Mesendoderm (in vitro differentiated cells): ENCODE data around the gene ALS2CL.

Source experiments
- DNase-seq: peaks from one replicate; pipeline ENCODE4 v3.0.0; 2013
- H2AK5ac ChIP-seq: 2 replicates; pipeline ENCODE4 v1.6.1; 2013; ENCODE audit warnings: low read length, inconsistent platforms
- H2BK120ac ChIP-seq: 2 replicates; pipeline ENCODE4 v1.6.1; 2013; ENCODE audit warnings: low read depth, mild to moderate bottlenecking, low read length, moderate library complexity, mixed read lengths
- H2BK15ac ChIP-seq: replicated peaks from 2 replicates; pipeline ENCODE4 v1.6.1; 2013; ENCODE audit warnings: low read depth, mild to moderate bottlenecking, moderate library complexity
- H2BK5ac ChIP-seq: 2 replicates; pipeline ENCODE4 v1.6.1; 2013; ENCODE audit warnings: low read length, inconsistent platforms
- H3K18ac ChIP-seq: 2 replicates; pipeline ENCODE4 v1.6.1; 2013; ENCODE audit warnings: mild to moderate bottlenecking, low read length, mixed read lengths
- H3K23ac ChIP-seq: one replicate; pipeline ENCODE4 v1.6.1; 2013; ENCODE audit warnings: low read length
- H3K27ac ChIP-seq: 2 replicates; pipeline ENCODE4 v1.5.1; 2013; ENCODE audit warnings: low read depth, mild to moderate bottlenecking, inconsistent platforms, low read length, moderate library complexity
- H3K27me3 ChIP-seq: 2 replicates; pipeline ENCODE4 v1.6.1; 2013; ENCODE audit warnings: low read length, control low read depth, mild to moderate bottlenecking, inconsistent platforms; ENCODE audit not compliant: insufficient read depth, poor library complexity
- H3K36me3 ChIP-seq: 2 replicates; pipeline ENCODE4 v1.6.1; 2013; ENCODE audit warnings: low read length, inconsistent platforms; ENCODE audit not compliant: control insufficient read depth, insufficient read depth
- H3K4ac ChIP-seq: one replicate; pipeline ENCODE4 v1.6.1; 2013; ENCODE audit warnings: low read depth, mild to moderate bottlenecking, low read length, moderate library complexity
- H3K4me1 ChIP-seq: 2 replicates; pipeline ENCODE4 v1.6.1; 2013; ENCODE audit warnings: low read depth, low read length, inconsistent platforms; ENCODE audit not compliant: control insufficient read depth
- H3K4me2 ChIP-seq: 2 replicates; pipeline ENCODE4 v1.6.1; 2013; ENCODE audit warnings: low read length
- H3K4me3 ChIP-seq: 2 replicates; pipeline ENCODE4 v1.5.1; 2013; ENCODE audit warnings: mild to moderate bottlenecking, low read length
- H3K56ac ChIP-seq: one replicate; pipeline ENCODE4 v1.6.1; 2013; ENCODE audit warnings: low read length
- H3K79me1 ChIP-seq: 2 replicates; pipeline ENCODE4 v1.6.1; 2013; ENCODE audit warnings: low read length, inconsistent platforms
- H3K79me2 ChIP-seq: 2 replicates; pipeline ENCODE4 v1.6.1; 2013; ENCODE audit warnings: mild to moderate bottlenecking, low read length; ENCODE audit not compliant: control insufficient read depth, insufficient read depth
- H3K9ac ChIP-seq: 2 replicates; pipeline ENCODE4 v1.6.1; 2013; ENCODE audit warnings: low read length, inconsistent platforms
- H4K5ac ChIP-seq: one replicate; pipeline ENCODE4 v1.6.1; 2013; ENCODE audit warnings: low read length
- H4K8ac ChIP-seq: one replicate; pipeline ENCODE4 v1.6.1; 2013; ENCODE audit warnings: low read depth, mild to moderate bottlenecking, control low read depth, low read length, moderate library complexity
- WGBS: extraction: QIAGEN DNeasy Blood & Tissue Kit; methylation state at CpG from one replicate; pipeline ENCODE4 v1.1.7; 2013; ENCODE audit warnings: low lambda C conversion rate, missing lambda C conversion rate; ENCODE audit not compliant: insufficient coverage; ENCODE audit errors: extremely low coverage; 5-methylcytosine and 5-hydroxymethylcytosine counted together

The ALS2CL gene

GRCh38 chr3:46628901-46629369 lies 64.5 kb downstream of the ALS2CL start:
- Histone ChIP-seq H2BK15ac (no peak overlapping the region), H3K4me2 (no peak overlapping the region), H3K79me1 (no peaks in the 10 kb centered on the region), H3K4me3 (no peak overlapping the region), H3K36me3 (no peaks in the 10 kb centered on the region), H2AK5ac (peak overlapping the region; percentile 92), H3K27ac (peak overlapping the region; percentile 33), H3K79me2 (no peaks in the 10 kb centered on the region), H2BK5ac (peak overlapping the region; percentile 16), H4K5ac (peak overlapping the region; percentile 72), H3K9ac (peak overlapping the region; percentile 29), H3K27me3 (no peaks in the 10 kb centered on the region), H4K8ac (no peak overlapping the region), H3K18ac (peak overlapping the region; percentile 68), H3K4me1 (peaks cover 11% of the 10 kb centered on the region), H2BK120ac (peak overlapping the region; percentile 54), H3K56ac (peak overlapping the region; percentile 72), H3K4ac (peak overlapping the region; percentile 77), H3K23ac (peak overlapping the region; percentile 7)
- WGBS: no CpG with 5 or more reads among the region's 10 CpGs
- peak; percentile 26 for DNase-seq

GRCh38 chr3:46627078-46627477 lies 66.4 kb downstream of the ALS2CL start:
- H3K36me3 ChIP-seq: no peaks in the 10 kb centered on the region
- H3K4me3 ChIP-seq: no peak overlapping the region
- no peak overlapping the region for H2BK120ac ChIP-seq
- no peaks in the 10 kb centered on the region for H3K79me1 ChIP-seq
- H3K27ac ChIP-seq: no peak overlapping the region
- H4K5ac ChIP-seq: no peak overlapping the region
- H3K23ac ChIP-seq: no peak overlapping the region
- no peaks in the 10 kb centered on the region for H3K27me3 ChIP-seq
- no peak overlapping the region for H3K4me2 ChIP-seq
- H3K56ac ChIP-seq: peak overlapping the region; percentile 57
- H4K8ac ChIP-seq: no peak overlapping the region
- H2AK5ac ChIP-seq: no peak overlapping the region
- no peaks in the 10 kb centered on the region for H3K79me2 ChIP-seq
- no CpG with 5 or more reads among the region's 1 CpG for WGBS
- H3K9ac ChIP-seq: no peak overlapping the region
- H2BK15ac ChIP-seq: no peak overlapping the region
- no peak overlapping the region for H3K4ac ChIP-seq
- H2BK5ac ChIP-seq: no peak overlapping the region
- peaks cover 11% of the 10 kb centered on the region for H3K4me1 ChIP-seq
- DNase-seq: no peak
- H3K18ac ChIP-seq: no peak overlapping the region

- Histone ChIP-seq H2BK15ac (peak overlapping the region; percentile 37), H3K79me1 (no peaks in the 10 kb centered on the region), H3K4me1 (peaks cover 11% of the 10 kb centered on the region), H2AK5ac (no peak overlapping the region), H2BK120ac (no peak overlapping the region), H3K36me3 (no peaks in the 10 kb centered on the region), H4K8ac (no peak overlapping the region), H3K18ac (no peak overlapping the region), H3K23ac (no peak overlapping the region), H3K79me2 (no peaks in the 10 kb centered on the region), H3K27me3 (no peaks in the 10 kb centered on the region), H2BK5ac (no peak overlapping the region), H3K56ac (no peak overlapping the region), H3K4ac (no peak overlapping the region), H4K5ac (no peak overlapping the region), H3K9ac (no peak overlapping the region), H3K27ac (no peak overlapping the region), H3K4me3 (no peak overlapping the region), H3K4me2 (no peak overlapping the region)
- no peak for DNase-seq
- whole genome bisulfite sequencing: no CpG with 5 or more reads among the region's 4 CpGs
Measured at GRCh38 chr3:46626039-46626438, 67.4 kb downstream of the ALS2CL start.

- Histone ChIP-seq H3K18ac (no peak overlapping the region), H4K8ac (no peak overlapping the region)
Measured at GRCh38 chr3:46624975-46625490, 68.4 kb downstream of the ALS2CL start.

GRCh38 chr3:46624533-46624932 lies 68.9 kb downstream of the ALS2CL start:
- no peak for DNase-seq
- H3K23ac ChIP-seq: no peak overlapping the region
- no peak overlapping the region for H3K4me2 ChIP-seq
- peaks cover 17% of the 10 kb centered on the region for H3K4me1 ChIP-seq
- no peak overlapping the region for H2BK120ac ChIP-seq
- no peak overlapping the region for H2BK5ac ChIP-seq
- H3K18ac ChIP-seq: no peak overlapping the region
- H2BK15ac ChIP-seq: no peak overlapping the region
- H3K79me1 ChIP-seq: no peaks in the 10 kb centered on the region
- no CpG with 5 or more reads among the region's 2 CpGs for WGBS
- no peak overlapping the region for H3K27ac ChIP-seq
- no peak overlapping the region for H4K5ac ChIP-seq
- H3K27me3 ChIP-seq: no peaks in the 10 kb centered on the region
- H2AK5ac ChIP-seq: no peak overlapping the region
- no peak overlapping the region for H3K9ac ChIP-seq
- no peak overlapping the region for H3K4ac ChIP-seq
- H3K4me3 ChIP-seq: no peak overlapping the region
- H4K8ac ChIP-seq: no peak overlapping the region
- H3K36me3 ChIP-seq: no peaks in the 10 kb centered on the region
- no peak overlapping the region for H3K56ac ChIP-seq
- H3K79me2 ChIP-seq: no peaks in the 10 kb centered on the region

More at GRCh38 chr3:46624975-46625490, 68.4 kb downstream of the ALS2CL start:
- Histone ChIP-seq H3K27ac (no peak overlapping the region), H3K79me2 (no peaks in the 10 kb centered on the region), H2BK120ac (no peak overlapping the region), H3K23ac (no peak overlapping the region), H3K36me3 (no peaks in the 10 kb centered on the region), H3K4me2 (no peak overlapping the region), H3K4me1 (peaks cover 14% of the 10 kb centered on the region), H2BK15ac (no peak overlapping the region), H2AK5ac (no peak overlapping the region), H3K79me1 (no peaks in the 10 kb centered on the region), H4K5ac (no peak overlapping the region), H3K56ac (no peak overlapping the region), H2BK5ac (no peak overlapping the region), H3K4me3 (no peak overlapping the region), H3K4ac (no peak overlapping the region), H3K9ac (no peak overlapping the region), H3K27me3 (no peaks in the 10 kb centered on the region)
- no CpG with 5 or more reads among the region's 3 CpGs for WGBS
- peak; percentile 75 for DNase-seq
